SU-DHL-6 (cell line): Measurements from ENCODE around the gene NDUFV3.

Experiments used
- CTCF ChIP-seq: fragments of 200-600 bp; sonication (generic); IDR thresholded peaks from one replicate; pipeline ENCODE4 v1.5.1; 2017; ENCODE audit warnings: antibody characterized with exemption, mild to moderate bottlenecking, low read length, moderate library complexity; ENCODE audit not compliant: insufficient read depth, poor library complexity, severe bottlenecking
- EZH2phosphoT487 ChIP-seq: fragments of 200-600 bp; sonication (generic), shearing (Covaris generic); conservative IDR thresholded peaks from 2 replicates; pipeline ENCODE4 v1.6.1; 2018; ENCODE audit warnings: mild to moderate bottlenecking, antibody characterized with exemption, low read length, moderate library complexity, mixed read lengths

DNA sequence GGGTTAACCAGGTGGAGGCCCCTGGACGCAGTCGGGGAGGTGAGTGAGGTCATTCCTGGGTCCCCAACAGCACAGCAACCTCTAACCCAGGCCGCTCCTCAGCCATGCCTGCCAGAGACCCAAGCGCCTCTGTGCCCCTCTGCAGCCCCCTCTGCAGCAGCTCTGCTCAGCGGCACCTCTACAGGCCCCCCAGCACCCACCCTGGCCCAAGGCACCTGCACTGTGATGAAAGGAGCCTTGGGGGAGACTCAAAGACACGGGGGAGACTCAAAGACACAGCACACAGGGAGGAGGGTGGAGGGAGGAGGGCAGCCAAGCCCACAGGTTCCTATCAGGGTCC is 33.2 kb upstream of the NDUFV3 start:
- TF ChIP-seq CTCF (no peak), EZH2phosphoT487 (no peak)
